Endothelial cell of umbilical vein (primary cell): ENCODE data around the gene CEACAM6. TPM values are rescaled to one million over a fixed set of nuclear protein-coding genes. Genes with fewer than 3 reads are reported as not detected.
A peak's percentile ranks its signal among the peaks of the same experiment; 100 is the strongest.

Source experiments
- BruUV-seq: library from RNA; stranded (reverse); fragments of 400-500 nt; replicated peaks from 2 replicates; lab custom pipeline; 2021; lab: Mats Ljungman, UMichigan
- CTCF ChIA-PET: fragments of 300-600, 350-600 bp; sonication (Branson Sonifier 250); formaldehyde crosslinking; loops from one replicate; lab custom pipeline; 2021; ENCODE audit warnings: antibody characterized with exemption, inconsistent platforms; lab: Charles Lee
- POLR2A ChIA-PET: fragments of 300-600, 350-600 bp; sonication (Branson Sonifier 250); formaldehyde crosslinking; loops from one replicate; lab custom pipeline; 2021; ENCODE audit warnings: antibody characterized with exemption, inconsistent platforms; lab: Charles Lee
- DNase-seq: peaks from one replicate; pipeline ENCODE4 v3.0.0-alpha.2; 2011; ENCODE audit warnings: low read depth, low spot score
- FAIRE-seq: peaks from 2 replicates; lab custom pipeline; 2011; peaks lifted over from hg19 to GRCh38; lab: Jason Lieb, UNC
- H2AFZ ChIP-seq: 2 replicates; pipeline ENCODE4 v1.6.0; 2012; ENCODE audit warnings: low read depth, low read length, control low read depth, inconsistent platforms
- H3K27ac ChIP-seq: 2 replicates; pipeline ENCODE4 v1.5.1; 2011; ENCODE audit warnings: low read depth, mild to moderate bottlenecking, control low read depth, low read length, moderate library complexity; ENCODE audit not compliant: insufficient read depth
- H3K27me3 ChIP-seq, 2 experiments: 2 replicates each; pipeline versions ENCODE4 v1.6.0 to v1.6.1; 2011; ENCODE audit warnings: low read length in 2 of 2, mixed read lengths in 1 of 2; ENCODE audit not compliant: control insufficient read depth in 2 of 2, insufficient read depth in 2 of 2
- H3K36me3 ChIP-seq, 2 experiments: 2 replicates in 1 of 2; 3 replicates in 1 of 2; pipeline ENCODE4 v1.5.1; 2011; ENCODE audit warnings: low read length in 2 of 2, mild to moderate bottlenecking in 1 of 2, moderate library complexity in 1 of 2; ENCODE audit not compliant: control insufficient read depth in 2 of 2, insufficient read depth in 2 of 2; ENCODE audit errors: extremely low read depth in 1 of 2
- H3K4me1 ChIP-seq: 3 replicates; pipeline ENCODE4 v1.5.1; 2011; ENCODE audit warnings: mild to moderate bottlenecking, low read length; ENCODE audit not compliant: control insufficient read depth, insufficient read depth; ENCODE audit errors: extremely low read depth
- H3K4me2 ChIP-seq: 2 replicates; pipeline ENCODE4 v1.6.1; 2011; ENCODE audit warnings: low read length, control low read depth, mixed read lengths; ENCODE audit not compliant: insufficient read depth
- H3K4me3 ChIP-seq, 3 experiments: fragments of 200-600 bp in 1 of 3; sonication (generic), shearing (Covaris generic) in 1 of 3; replicated peaks in 1 of 3; 2 replicates each; pipeline ENCODE4 v1.5.1; 2011 to 2016; ENCODE audit warnings: control low read depth in 3 of 3, low read length in 3 of 3, mild to moderate bottlenecking in 2 of 3, inconsistent platforms in 1 of 3, low read depth in 1 of 3, moderate library complexity in 1 of 3; ENCODE audit not compliant: insufficient read depth in 1 of 3
- H3K79me2 ChIP-seq: 2 replicates; pipeline ENCODE4 v1.6.0; 2012; ENCODE audit warnings: low read length, inconsistent platforms; ENCODE audit not compliant: control insufficient read depth, insufficient read depth
- H3K9ac ChIP-seq: replicated peaks from 2 replicates; pipeline ENCODE3; 2011; ENCODE audit warnings: low read length, control low read depth; ENCODE audit not compliant: insufficient read depth; ENCODE audit errors: extremely low read depth
- H3K9me1 ChIP-seq: replicated peaks from 3 replicates; pipeline ENCODE4 v1.6.0; 2011; ENCODE audit warnings: mild to moderate bottlenecking, low read length; ENCODE audit not compliant: control insufficient read depth, insufficient read depth; ENCODE audit errors: extremely low read depth
- H3K9me3 ChIP-seq: replicated peaks from 2 replicates; pipeline ENCODE4 v1.5.1; 2012; ENCODE audit warnings: low read length, inconsistent platforms; ENCODE audit not compliant: control insufficient read depth, insufficient read depth
- H4K20me1 ChIP-seq: replicated peaks from 2 replicates; pipeline ENCODE3; 2011; ENCODE audit warnings: mild to moderate bottlenecking, low read length; ENCODE audit not compliant: control insufficient read depth, insufficient read depth; ENCODE audit errors: extremely low read depth
- CTCF ChIP-seq, 2 donors: IDR thresholded peaks; 1 replicate in 1 of 2; 2 replicates in 1 of 2; pipeline ENCODE4 v1.5.1; 2011; ENCODE audit warnings: low read length in 2 of 2, mild to moderate bottlenecking in 2 of 2, moderate library complexity in 2 of 2, control low read depth in 1 of 2, inconsistent platforms in 1 of 2, low read depth in 1 of 2; ENCODE audit not compliant: insufficient read depth in 1 of 2; ENCODE audit errors: extremely low read depth in 1 of 2
- GATA2 ChIP-seq: IDR thresholded peaks from 2 replicates; pipeline ENCODE4 v1.7.0; 2011; ENCODE audit warnings: low read depth, mild to moderate bottlenecking, moderate library complexity, mixed read lengths, low read length; ENCODE audit not compliant: insufficient read length, insufficient read depth
- POLR2AphosphoS5 ChIP-seq: IDR thresholded peaks from 2 replicates; pipeline ENCODE4 v1.6.1; 2012; ENCODE audit warnings: low read depth, mild to moderate bottlenecking, control low read depth, low read length, moderate library complexity; ENCODE audit not compliant: insufficient read depth
- dilution Hi-C: fragments of 300-500 bp; cut with MboI; formaldehyde crosslinking; loops from one replicate; pipeline ENCODE4 v1.15.0; 2019; ENCODE audit warnings: low sequenced_read_pairs; ENCODE audit not compliant: extremely low pct_ligation_motif_present
- intact Hi-C: fragments of 100-400 bp; cut with micrococcal nuclease; formaldehyde crosslinking; loops from one replicate; pipeline ENCODE4 v1.10.0; 2022
- polyA plus RNA-seq, 4 experiments: library from polyadenylated mRNA; depleted of rRNA in 3 of 4; stranded (reverse) in 3 of 4; unstranded in 1 of 4; fragments of >200 nt; gene quantifications; 2 replicates each; pipeline versions ENCODE4 v1.2.1 to v1.2.3, GENCODE V29; 2011 to 2012; ENCODE audit warnings: missing spikeins in 1 of 4
- total RNA-seq: library from RNA; stranded (reverse); gene quantifications from 2 replicates; pipeline ENCODE4 v1.2.3, GENCODE V29; 2021

The CEACAM6 gene
- total and polyA plus RNA-seq, 2 donors (not counting 3 experiments of a cell fraction or from before 2014, with no cell fraction given) = not detected

- no peaks in the 10 kb centered on the region for H3K9me3 ChIP-seq
- H3K4me1 ChIP-seq = no peaks in the 10 kb centered on the region
- peak; percentile 53 for DNase-seq
- dilution Hi-C loops = no loop called here
- no peaks in the 10 kb centered on the region for H3K79me2 ChIP-seq
- no peaks in the 10 kb centered on the region for H3K9me1 ChIP-seq
- H2AFZ ChIP-seq = no peak overlapping the region
- TF ChIP-seq POLR2AphosphoS5 (no peak), CTCF (IDR thresholded peaks at IDR 0.05; ENCODE audit: extremely low read depth in 1 of 2, insufficient read depth in 1 of 2, low read depth in 1 of 2, low read length in 2 of 2) (peak; percentile 37 to 64), GATA2 (no peak)
- H3K4me3 ChIP-seq = no peak overlapping the region
- H3K27ac ChIP-seq = no peak overlapping the region
- intact Hi-C loops = loop anchor here (1.0 kb wide), 1 partner anchor 28 kb away; no protein-coding TSS in a partner anchor
- H3K9ac ChIP-seq = no peak overlapping the region
- H3K36me3 ChIP-seq = no peaks in the 10 kb centered on the region
- CTCF ChIA-PET = interaction anchor here (0.7 to 9.8 kb wide), 13 partner anchors 10 to 114 kb away, joined by 3 to 160 read pairs (median 5); partner anchors contain the start of gene CEACAM3
- BruUV-seq = no TSS peak
- peak; percentile 37 for FAIRE-seq
- no peaks in the 10 kb centered on the region for H4K20me1 ChIP-seq
- no peak overlapping the region for H3K4me2 ChIP-seq
- POLR2A ChIA-PET = no interaction called here
- no peaks in the 10 kb centered on the region for H3K27me3 ChIP-seq
These were observed 65.8 kb downstream of the CEACAM6 start for GRCh38 chr19:41821003-41821735.

Other genes starting within 250 kb of the CEACAM6 start
- 1.7 and 2.7 TPM in 2 replicates for gene CEACAM21, start 179.4 kb upstream of the CEACAM6 start, total RNA-seq
- gene CEACAM21, start 179.4 kb upstream of the CEACAM6 start, polyA plus RNA-seq = 0.81 and 1.3 TPM in 2 replicates
- not detected in 2 replicates for gene CEACAM4, start 128.5 kb upstream of the CEACAM6 start, total RNA-seq
- not detected in 2 replicates for gene CEACAM4, start 128.5 kb upstream of the CEACAM6 start, polyA plus RNA-seq
- gene CEACAM7, start 67.3 kb upstream of the CEACAM6 start, total RNA-seq = not detected in 2 replicates
- gene CEACAM7, start 67.3 kb upstream of the CEACAM6 start, polyA plus RNA-seq = 0.03 TPM in 1 of 2 replicates, not detected in the other
- gene CEACAM5, start 46.9 kb upstream of the CEACAM6 start, total RNA-seq = not detected in 2 replicates
- not detected in 2 replicates for gene CEACAM5, start 46.9 kb upstream of the CEACAM6 start, polyA plus RNA-seq
- not detected in 2 replicates for gene CEACAM3, start 41.1 kb downstream of the CEACAM6 start, total RNA-seq
- gene CEACAM3, start 41.1 kb downstream of the CEACAM6 start, polyA plus RNA-seq = not detected in 2 replicates
- gene LYPD4, start 89.2 kb downstream of the CEACAM6 start, total RNA-seq = not detected in 2 replicates
- gene LYPD4, start 89.2 kb downstream of the CEACAM6 start, polyA plus RNA-seq = not detected in 2 replicates
- gene DMRTC2, start 89.5 kb downstream of the CEACAM6 start, total RNA-seq = not detected in 2 replicates
- gene DMRTC2, start 89.5 kb downstream of the CEACAM6 start, polyA plus RNA-seq = not detected in 2 replicates
- gene RPS19, start 104.7 kb downstream of the CEACAM6 start, total RNA-seq = 2,195 and 2,234 TPM in 2 replicates
- gene RPS19, start 104.7 kb downstream of the CEACAM6 start, polyA plus RNA-seq = 4,353 and 5,883 TPM in 2 replicates
- 0.35 TPM in 1 of 2 replicates, not detected in the other for gene CD79A, start 121.7 kb downstream of the CEACAM6 start, total RNA-seq
- gene CD79A, start 121.7 kb downstream of the CEACAM6 start, polyA plus RNA-seq = 0.32 TPM in 2 replicates
- gene ARHGEF1, start 127.7 kb downstream of the CEACAM6 start, total RNA-seq = 119 and 123 TPM in 2 replicates
- 60.6 and 65.4 TPM in 2 replicates for gene ARHGEF1, start 127.7 kb downstream of the CEACAM6 start, polyA plus RNA-seq
- gene ERFL, start 172.9 kb downstream of the CEACAM6 start, total RNA-seq = not detected in 2 replicates
- gene ERFL, start 172.9 kb downstream of the CEACAM6 start, polyA plus RNA-seq = not detected in 2 replicates
- 178 and 181 TPM in 2 replicates for gene RABAC1, start 203.8 kb downstream of the CEACAM6 start, total RNA-seq
- 591 and 769 TPM in 2 replicates for gene RABAC1, start 203.8 kb downstream of the CEACAM6 start, polyA plus RNA-seq
- 0.40 TPM in 1 of 2 replicates, not detected in the other for gene ATP1A3, start 238.7 kb downstream of the CEACAM6 start, total RNA-seq
- 0.03 TPM in 1 of 2 replicates, not detected in the other for gene ATP1A3, start 238.7 kb downstream of the CEACAM6 start, polyA plus RNA-seq